H7 (cell line): Measurements from ENCODE around the gene GRAMD1B. TPM values are rescaled to one million over a fixed set of nuclear protein-coding genes. Genes with fewer than 3 reads are reported as not detected.
"Not testable (repeated sequence)": the region's sequence is repeated elsewhere in the genome, so short reads cannot be mapped to it uniquely, and the experiment has no call there.

Experiments used
- DNase-seq: peaks from one replicate; pipeline ENCODE4 v3.0.0; 2012
- H3K27me3 ChIP-seq: 2 replicates; pipeline ENCODE4 v1.6.0; 2011; ENCODE audit warnings: mild to moderate bottlenecking, low read length; ENCODE audit not compliant: control insufficient read depth, insufficient read depth
- H3K36me3 ChIP-seq: replicated peaks from 2 replicates; pipeline ENCODE4 v1.5.1; 2011; ENCODE audit warnings: low read length; ENCODE audit not compliant: control insufficient read depth, insufficient read depth
- H3K4me3 ChIP-seq: 2 replicates; pipeline ENCODE4 v1.5.1; 2011; ENCODE audit warnings: low read depth, mild to moderate bottlenecking, control low read depth, low read length, moderate library complexity; ENCODE audit not compliant: insufficient read depth
- total RNA-seq: library from RNA; depleted of rRNA; stranded (reverse); fragments of >200 nt; shearing (Covaris generic); gene quantifications from 2 replicates; pipeline ENCODE4 v1.2.3, GENCODE V29; 2014

The GRAMD1B gene
- total RNA-seq, 1 experiment from 2014 or later = 15.9 TPM

DNA sequence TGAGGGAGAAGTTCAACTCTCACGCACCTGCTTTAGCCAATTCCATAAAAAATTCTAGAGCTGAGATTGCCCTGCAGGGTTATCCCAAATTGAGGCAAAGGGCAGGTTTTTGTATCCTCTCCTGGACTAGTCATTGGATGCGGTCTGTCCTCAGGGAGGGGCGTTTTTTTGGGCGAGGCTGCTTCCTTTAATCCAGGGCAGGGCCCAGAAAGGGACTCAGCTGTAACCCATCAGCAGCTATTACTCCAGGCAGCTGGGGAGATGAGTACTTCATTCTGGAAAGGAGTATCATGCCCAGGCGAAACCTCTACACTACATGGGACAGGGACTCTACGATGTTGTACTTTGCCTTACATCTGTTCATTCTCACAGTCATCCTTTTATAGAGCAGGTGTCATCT, 121.0 kb downstream of the GRAMD1B start:
- Histone ChIP-seq H3K4me3 (no peak overlapping the region), H3K36me3 (no peaks in the 10 kb centered on the region), H3K27me3 (no peaks in the 10 kb centered on the region)
- no peak for DNase-seq

DNA sequence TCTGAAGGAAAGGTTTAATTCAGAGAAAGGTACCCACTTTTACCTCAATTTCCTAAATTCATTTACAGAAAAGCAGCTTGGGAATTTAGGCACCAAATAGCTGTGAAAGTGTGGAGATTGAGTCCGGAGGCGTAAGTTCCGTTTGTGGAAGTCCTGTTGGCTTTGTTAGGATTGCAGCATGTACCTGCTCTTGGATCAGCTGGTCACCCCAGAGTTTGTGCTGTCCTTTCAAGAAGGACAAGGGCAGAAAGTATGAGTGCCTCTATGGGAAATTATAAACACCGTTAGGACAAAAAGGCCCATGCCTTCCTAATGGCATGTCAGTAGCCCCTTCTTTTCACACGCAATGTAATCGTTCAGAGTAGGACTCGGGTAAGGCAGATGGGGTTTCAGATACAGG, 126.6 kb downstream of the GRAMD1B start:
- Histone ChIP-seq H3K36me3 (no peaks in the 10 kb centered on the region), H3K4me3 (no peak overlapping the region), H3K27me3 (no peaks in the 10 kb centered on the region)
- no peak for DNase-seq

DNA sequence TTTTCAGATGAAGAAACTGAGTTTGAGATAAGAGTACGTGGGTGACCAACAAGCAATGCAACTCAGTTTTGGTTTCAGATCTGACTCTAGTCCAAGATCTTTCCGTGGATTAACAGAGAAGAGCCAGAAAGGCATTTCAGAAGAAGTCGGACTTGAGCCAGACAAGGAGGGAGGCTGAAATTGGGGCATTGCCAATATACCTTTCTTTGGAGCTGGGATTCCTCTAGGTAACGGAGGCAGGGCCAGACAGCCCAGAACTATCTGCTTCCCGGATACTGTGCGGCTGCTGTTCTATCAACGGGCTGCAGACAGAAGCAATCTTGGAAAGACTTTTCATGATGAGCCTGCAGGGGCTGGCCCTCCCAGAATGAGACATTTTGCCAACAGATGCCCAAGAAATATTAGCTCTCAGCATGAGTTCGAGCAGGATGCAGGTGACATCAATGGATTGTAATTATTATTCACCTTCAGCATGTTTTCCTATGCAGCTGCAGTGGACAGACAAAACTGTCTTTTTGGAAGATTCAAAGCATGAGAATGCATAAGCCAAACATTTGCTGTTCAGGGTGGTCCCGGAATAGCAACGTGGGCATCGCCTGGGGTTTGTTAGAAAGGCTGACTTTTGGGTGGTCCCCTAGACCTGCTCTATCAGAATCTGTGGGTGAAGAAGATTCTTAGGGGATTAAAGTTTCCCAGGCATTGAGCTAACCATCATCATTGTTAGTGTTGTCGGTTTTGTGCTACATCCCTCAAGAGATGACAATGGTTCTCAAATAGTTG, 128.7 kb downstream of the GRAMD1B start:
- no peaks in the 10 kb centered on the region for H3K36me3 ChIP-seq
- H3K27me3 ChIP-seq = no peaks in the 10 kb centered on the region
- no peak overlapping the region for H3K4me3 ChIP-seq
- DNase-seq = no peak

DNA sequence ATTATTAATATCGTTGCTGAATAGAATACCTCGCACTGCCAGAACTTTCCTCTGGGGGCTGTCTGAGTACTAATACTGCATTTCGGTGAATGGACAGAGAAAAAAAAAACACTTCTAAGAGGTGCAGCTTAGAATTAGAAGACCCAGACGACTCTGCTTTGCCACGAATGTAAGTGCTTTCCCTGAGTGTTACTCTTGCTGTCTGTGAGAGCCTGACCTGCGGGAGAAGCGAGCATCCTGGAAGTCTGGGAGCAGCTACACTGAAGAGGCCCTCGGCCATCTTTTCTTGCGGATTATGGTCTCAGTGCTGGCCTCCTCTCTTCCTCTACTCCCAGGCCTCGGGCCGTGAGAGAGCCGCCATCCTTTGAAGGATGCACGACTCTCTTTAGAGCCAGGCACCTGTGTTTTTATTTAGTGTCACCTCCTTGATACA, 129.5 kb downstream of the GRAMD1B start:
- no peaks in the 10 kb centered on the region for H3K27me3 ChIP-seq
- H3K36me3 ChIP-seq = no peaks in the 10 kb centered on the region
- no peak for DNase-seq
- no peak overlapping the region for H3K4me3 ChIP-seq

DNA sequence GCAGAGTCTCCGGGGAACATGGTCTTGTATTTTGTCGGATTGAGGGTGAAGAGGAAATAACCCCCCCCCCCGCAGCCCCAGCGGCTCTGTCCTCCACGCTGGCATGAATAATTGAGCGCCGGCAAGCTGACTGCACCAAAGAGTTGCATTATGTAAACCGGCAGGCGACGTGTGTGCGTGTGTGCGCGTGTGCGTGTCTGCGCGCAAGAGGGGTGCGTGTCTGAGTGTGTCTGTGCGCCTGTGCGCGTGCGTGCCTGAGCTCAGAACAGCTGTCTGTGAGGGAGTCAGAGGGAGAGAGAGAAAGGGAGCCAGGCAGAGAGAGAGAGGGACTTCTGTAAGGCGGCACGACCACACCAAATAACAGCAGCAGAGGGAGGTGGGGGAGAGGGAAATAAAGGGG, 129.9 kb downstream of the GRAMD1B start:
- no peaks in the 10 kb centered on the region for H3K27me3 ChIP-seq
- DNase-seq = no peak
- peak overlapping the region; percentile 31 for H3K4me3 ChIP-seq
- H3K36me3 ChIP-seq = no peaks in the 10 kb centered on the region

DNA sequence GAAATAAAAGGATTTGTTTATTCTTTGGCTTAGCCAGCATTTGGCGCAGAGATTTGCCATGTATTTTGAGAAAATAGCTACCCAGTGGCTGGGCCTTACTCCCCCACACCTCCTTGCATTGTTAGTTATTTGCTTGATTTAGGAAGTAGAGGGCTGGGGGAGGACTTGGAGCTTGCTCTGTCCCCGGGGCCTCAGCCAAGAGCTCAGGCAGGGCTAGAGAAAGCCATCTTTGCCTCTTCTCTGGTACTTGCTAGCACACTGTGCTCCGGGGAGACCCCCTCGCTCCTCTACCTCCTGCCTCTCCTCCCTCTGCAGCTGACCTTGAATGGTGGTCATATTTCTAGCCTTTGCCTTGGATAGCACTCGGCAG, 131.3 kb downstream of the GRAMD1B start:
- Histone ChIP-seq H3K27me3 (no peaks in the 10 kb centered on the region), H3K36me3 (no peaks in the 10 kb centered on the region), H3K4me3 (no peak overlapping the region)
- DNase-seq = no peak

DNA sequence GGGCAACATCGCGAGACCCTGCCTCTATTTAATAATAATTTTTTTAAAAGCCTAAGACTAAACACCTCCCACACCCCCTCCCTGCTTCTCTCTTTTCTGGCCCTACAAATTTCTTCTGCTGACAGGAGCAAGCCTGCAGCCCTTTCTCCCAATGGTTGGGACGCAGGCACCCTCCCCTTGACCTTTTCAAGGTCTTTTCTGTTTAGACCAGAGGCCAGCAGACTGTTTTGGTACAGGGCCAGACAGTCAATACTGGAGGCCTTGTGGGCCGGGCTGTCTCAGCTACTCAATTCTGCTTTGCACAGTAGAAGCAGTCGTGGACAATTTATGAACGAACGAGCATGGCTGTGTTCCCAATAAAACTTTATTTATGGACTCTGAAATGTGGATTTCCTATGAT, 132.1 kb downstream of the GRAMD1B start:
- no peaks in the 10 kb centered on the region for H3K36me3 ChIP-seq
- H3K27me3 ChIP-seq = no peaks in the 10 kb centered on the region
- no peak overlapping the region for H3K4me3 ChIP-seq
- no peak for DNase-seq

DNA sequence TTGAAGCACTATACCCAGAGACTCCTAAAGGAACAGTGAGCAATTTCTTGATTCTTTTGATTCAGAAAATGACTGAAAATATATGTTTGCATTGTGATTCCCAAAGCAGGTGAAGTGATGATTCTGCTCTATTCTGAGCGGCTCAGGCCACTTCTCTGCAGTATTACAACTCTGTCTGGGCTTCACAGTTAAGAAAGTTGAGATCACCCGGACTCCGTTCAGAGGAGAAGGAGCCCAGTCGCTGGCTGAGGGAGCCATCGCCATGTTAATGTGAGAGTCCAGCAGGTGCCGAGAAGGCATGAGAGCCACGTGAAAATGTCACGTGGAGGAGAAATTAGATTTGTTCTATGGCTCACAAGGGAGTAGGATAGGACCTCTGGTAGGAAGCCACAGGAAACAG, 132.8 kb downstream of the GRAMD1B start:
- Histone ChIP-seq H3K27me3 (no peaks in the 10 kb centered on the region), H3K36me3 (no peaks in the 10 kb centered on the region), H3K4me3 (no peak overlapping the region)
- DNase-seq = no peak

DNA sequence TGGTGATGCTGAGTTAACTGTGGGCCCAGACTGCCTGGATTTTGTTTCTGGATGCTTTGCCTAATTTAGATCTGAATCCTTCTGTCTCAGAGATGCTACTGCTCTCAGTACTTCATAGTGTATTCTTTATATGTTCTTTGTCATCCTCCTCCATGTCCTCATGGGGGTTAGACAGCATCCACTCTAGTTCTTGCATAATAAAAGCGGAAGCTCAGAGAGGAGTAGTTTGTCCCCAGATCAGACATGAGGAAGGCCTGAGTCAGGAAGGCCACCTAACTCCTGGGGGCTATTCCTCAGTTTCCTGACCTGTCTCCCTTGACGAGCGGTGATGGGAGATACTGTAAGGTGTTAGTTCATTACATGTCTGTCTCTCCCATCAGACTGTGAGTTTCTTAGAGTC, 134.2 kb downstream of the GRAMD1B start:
- DNase-seq = no peak
- Histone ChIP-seq H3K36me3 (no peaks in the 10 kb centered on the region), H3K4me3 (no peak overlapping the region), H3K27me3 (no peaks in the 10 kb centered on the region)

DNA sequence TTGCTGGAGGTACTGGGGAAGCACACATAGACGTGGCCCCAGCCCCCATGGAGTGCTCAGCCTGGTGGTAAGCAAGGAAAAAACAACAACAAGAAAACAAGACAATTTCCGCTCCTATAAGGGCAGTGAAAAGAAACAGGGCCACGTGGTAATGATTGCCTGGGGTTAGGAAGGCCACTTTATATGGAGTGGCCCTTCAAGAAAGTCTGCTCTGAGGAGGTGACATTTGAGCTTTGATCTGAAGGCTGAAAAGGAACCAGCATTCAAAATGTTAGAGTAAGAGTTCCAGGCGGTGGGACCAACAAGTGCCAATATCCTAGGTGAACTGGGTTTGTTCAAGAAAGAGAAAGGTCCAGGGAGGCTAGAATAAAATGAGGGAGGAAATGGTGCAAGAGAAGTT, 136.8 kb downstream of the GRAMD1B start:
- no peak for DNase-seq
- H3K36me3 ChIP-seq = no peaks in the 10 kb centered on the region
- H3K4me3 ChIP-seq = no peak overlapping the region
- no peaks in the 10 kb centered on the region for H3K27me3 ChIP-seq

DNA sequence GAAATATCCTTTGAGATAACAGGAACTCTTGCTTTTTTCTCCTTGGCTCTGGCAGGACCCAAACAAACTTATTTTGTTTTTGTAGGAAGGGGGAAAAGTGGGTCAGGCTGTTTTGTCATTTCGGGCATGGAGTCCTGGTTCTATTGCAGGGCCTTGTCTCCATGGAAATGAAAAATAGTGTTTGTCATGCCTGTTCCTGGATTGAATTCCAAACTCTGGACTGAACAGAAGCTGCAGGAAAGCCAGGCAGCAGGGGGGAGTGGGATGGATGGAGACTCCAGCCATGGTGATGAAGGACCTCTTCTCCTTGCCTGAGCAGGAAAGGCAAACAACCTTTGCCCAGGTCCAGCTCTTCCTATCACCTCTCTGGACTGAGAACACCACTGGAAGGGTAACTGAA, 137.4 kb downstream of the GRAMD1B start:
- Histone ChIP-seq H3K36me3 (no peaks in the 10 kb centered on the region), H3K27me3 (no peaks in the 10 kb centered on the region), H3K4me3 (no peak overlapping the region)
- DNase-seq = no peak

DNA sequence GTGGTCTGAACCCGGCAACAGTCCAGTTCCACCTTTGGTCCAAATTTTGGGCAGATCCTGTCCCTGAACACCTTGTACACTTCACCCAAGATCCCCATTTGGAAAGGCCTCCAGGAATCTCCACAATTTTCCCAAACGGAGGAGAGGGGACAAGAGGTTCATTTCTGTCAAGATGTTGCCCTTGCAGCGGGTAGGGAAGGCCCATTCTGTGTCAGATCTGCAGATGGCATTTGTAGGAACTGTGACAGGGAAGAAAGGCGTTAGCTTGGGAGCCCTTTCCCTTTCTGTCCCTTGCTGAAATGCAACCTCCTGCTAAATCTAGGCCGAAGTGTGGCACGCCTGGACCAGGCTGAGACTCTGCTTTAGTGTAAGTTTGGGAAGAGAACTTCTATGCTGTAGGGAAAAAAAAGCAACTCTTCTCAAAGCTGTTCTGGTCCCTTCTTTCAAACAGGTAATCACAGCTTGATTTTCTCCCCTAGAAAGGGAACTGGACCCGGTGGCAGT, 138.3 kb downstream of the GRAMD1B start:
- no peak for DNase-seq
- Histone ChIP-seq H3K4me3 (no peak overlapping the region), H3K36me3 (no peaks in the 10 kb centered on the region), H3K27me3 (no peaks in the 10 kb centered on the region)

DNA sequence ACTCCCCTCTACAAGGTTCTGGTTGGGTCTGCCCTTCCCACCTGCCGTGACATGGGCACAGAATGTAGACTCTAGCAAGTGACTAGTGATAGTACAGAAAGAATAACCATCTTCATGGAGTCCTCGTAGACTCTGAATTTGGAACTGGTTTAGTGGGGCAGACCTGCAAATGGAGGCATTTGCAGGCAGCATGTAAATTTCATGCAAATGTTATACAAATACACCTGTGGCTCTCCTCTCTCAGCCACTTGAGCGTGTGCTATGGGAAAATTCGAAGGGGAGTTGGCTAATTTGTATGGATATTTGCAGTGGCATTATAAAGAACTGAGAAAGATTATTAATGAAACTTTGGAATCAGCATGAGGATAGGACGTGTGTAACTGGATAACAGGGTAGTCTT, 139.3 kb downstream of the GRAMD1B start:
- H3K36me3 ChIP-seq = no peaks in the 10 kb centered on the region
- no peaks in the 10 kb centered on the region for H3K27me3 ChIP-seq
- H3K4me3 ChIP-seq = no peak overlapping the region
- peak; percentile 42 for DNase-seq

DNA sequence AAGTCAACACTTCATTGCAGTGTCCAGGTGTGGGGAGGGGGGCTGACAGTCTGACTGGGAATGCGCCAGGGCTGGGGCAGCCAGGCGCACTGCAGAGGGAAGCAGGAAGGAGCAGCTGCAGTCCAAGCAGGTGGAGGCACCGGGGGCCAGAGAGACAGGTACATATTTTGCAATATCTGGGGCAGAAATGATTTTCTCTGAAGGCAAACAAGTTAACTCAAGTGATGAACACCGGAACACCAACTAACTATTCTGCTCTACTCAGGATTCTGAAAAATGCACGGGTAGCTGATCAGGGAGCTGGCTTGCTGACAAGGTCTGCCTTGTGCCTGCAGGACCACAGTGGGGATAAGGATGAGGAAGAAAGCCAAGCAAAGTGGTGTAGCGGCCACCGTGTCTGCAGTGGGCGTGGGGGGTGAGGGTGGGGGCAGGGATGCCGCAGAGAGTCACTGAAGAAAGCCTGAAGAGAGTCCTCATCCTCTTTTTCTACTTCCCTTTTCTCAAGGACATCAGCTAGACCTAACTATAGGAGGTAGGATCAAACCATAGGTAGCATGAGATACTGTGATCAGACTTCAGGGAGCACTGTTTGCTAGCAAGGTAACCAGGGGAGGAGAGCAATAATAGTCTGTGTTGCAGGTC, 141.0 kb downstream of the GRAMD1B start:
- DNase-seq = peak; percentile 36

DNA sequence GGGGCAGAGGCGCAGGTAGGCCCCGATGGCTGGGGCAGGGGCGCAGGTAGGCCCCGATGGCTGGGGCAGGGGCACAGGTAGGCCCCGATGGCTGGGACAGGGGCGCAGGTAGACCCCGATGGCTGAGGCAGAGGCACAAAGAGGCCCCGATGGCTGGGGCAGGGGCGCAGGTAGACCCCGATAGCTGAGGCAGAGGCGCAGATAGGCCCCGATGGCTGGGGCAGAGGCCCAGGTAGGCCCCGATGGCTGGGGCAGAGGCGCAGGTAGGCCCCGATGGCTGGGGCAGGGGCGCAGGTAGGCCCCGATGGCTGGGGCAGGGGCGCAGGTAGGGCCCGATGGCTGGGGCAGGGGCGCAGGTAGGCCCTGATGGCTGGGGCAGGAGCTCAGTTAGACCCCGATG, 142.7 kb downstream of the GRAMD1B start:
- peak; percentile 28 for DNase-seq
- not testable (repeated sequence) for H3K4me3 ChIP-seq, H3K27me3 ChIP-seq, H3K36me3 ChIP-seq

More for the DNA sequence above, 141.0 kb downstream of the GRAMD1B start:
- Histone ChIP-seq H3K4me3 (no peak overlapping the region), H3K27me3 (no peaks in the 10 kb centered on the region), H3K36me3 (no peaks in the 10 kb centered on the region)
